Activated CD8-positive, alpha-beta T cell treated with anti-CD3 and anti-CD28 coated beads for 36 hours (primary cell): ENCODE results near the gene ZNF384. TPM values are rescaled to one million over a fixed set of nuclear protein-coding genes. Genes with fewer than 3 reads are reported as not detected.
A peak's percentile ranks its signal among the peaks of the same experiment; 100 is the strongest.
"Not testable (repeated sequence)": the region's sequence is repeated elsewhere in the genome, so short reads cannot be mapped to it uniquely, and the experiment has no call there.

Source experiments
- ATAC-seq: fragments of 200-7000 bp; cut with Tn5 transposase; one replicate; pipeline ENCODE4 v1.10.0; 2021; ENCODE audit warnings: mild to moderate bottlenecking, moderate library complexity
- CTCF ChIA-PET: fragments of 350-600 bp; sonication (Branson Sonifier 250); formaldehyde crosslinking; loops from one replicate; lab custom pipeline; 2021; ENCODE audit warnings: antibody characterized with exemption; lab: Charles Lee
- POLR2A ChIA-PET: fragments of 350-600 bp; sonication (Branson Sonifier 250); formaldehyde crosslinking; loops from one replicate; lab custom pipeline; 2021; ENCODE audit warnings: antibody characterized with exemption; lab: Charles Lee
- DNase-seq: peaks from one replicate; pipeline ENCODE4 v3.0.0-alpha.2; 2020
- H3K27ac Mint-ChIP-seq: one replicate; pipeline ENCODE4 v1.8.0; 2021; ENCODE audit warnings: mild to moderate bottlenecking, mixed read lengths
- H3K27me3 Mint-ChIP-seq: one replicate; pipeline ENCODE4 v1.8.0; 2021; ENCODE audit warnings: mixed read lengths
- H3K36me3 Mint-ChIP-seq: one replicate; pipeline ENCODE4 v1.8.0; 2021; ENCODE audit warnings: low read depth, mixed read lengths
- H3K4me1 Mint-ChIP-seq: one replicate; pipeline ENCODE4 v1.8.0; 2021; ENCODE audit warnings: low read depth, mixed read lengths
- H3K4me3 Mint-ChIP-seq: one replicate; pipeline ENCODE4 v1.8.0; 2021; ENCODE audit warnings: mild to moderate bottlenecking, moderate library complexity, mixed read lengths
- H3K9me3 Mint-ChIP-seq: one replicate; pipeline ENCODE4 v1.8.0; 2021; ENCODE audit warnings: mixed read lengths
- intact Hi-C: fragments of 100-400 bp; cut with micrococcal nuclease; formaldehyde crosslinking; loops from one replicate; pipeline ENCODE4 v1.10.0; 2022
- total RNA-seq, 2 experiments: library from RNA; stranded (reverse); gene quantifications; one replicate each; pipeline ENCODE4 v1.2.3, GENCODE V29; 2021
- TF ChIP-seq, protein P1 (sequence below): fragments of 200-600 bp; IDR thresholded peaks from one replicate; pipeline ENCODE4 v1.8.0; 2022; ENCODE audit warnings: antibody characterized with exemption, mild to moderate bottlenecking

The ZNF384 gene
- total RNA-seq, 2 experiments from 2014 or later: 55.2 to 56.7 TPM

DNA sequence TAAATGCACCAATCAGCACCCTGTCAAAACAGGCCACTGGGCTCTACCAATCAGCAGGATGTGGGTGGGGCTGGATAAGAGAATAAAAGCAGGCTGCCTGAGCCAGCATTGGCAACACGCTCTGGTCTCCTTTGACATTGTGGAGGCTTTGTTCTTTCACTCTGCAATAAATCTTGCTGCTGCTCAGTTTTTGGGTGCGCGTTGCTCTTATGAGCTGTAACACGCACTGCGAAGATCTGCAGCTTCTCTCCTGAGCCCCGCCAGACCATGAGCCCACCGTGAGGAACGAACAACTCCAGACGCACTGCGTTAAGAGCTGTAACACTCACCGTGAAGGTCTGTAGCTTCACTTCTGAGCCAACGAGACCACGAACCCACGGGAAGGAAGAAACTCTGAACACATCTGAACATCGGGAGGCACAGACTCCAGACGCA is 19.8 kb upstream of the ZNF384 start:
- CTCF ChIA-PET: interaction anchor here (0.6 to 1.5 kb wide), 5 partner anchors 10 to 160 kb away, joined by 3 to 4 read pairs (median 3); partner anchors contain the start of genes COPS7A, MLF2 and ZNF384
- POLR2A ChIA-PET: interaction anchor here (0.6 to 1.5 kb wide), 3 partner anchors 12 to 15 kb away, joined by 4 to 7 read pairs (median 4); partner anchors contain the start of gene COPS7A
- peak overlapping the region; percentile 56 for H3K4me3 Mint-ChIP-seq
- peak overlapping the region; percentile 43 for H3K27ac Mint-ChIP-seq
- no peaks in the 10 kb centered on the region for H3K9me3 Mint-ChIP-seq
- H3K4me1 Mint-ChIP-seq: peaks cover 8% of the 10 kb centered on the region
- peaks cover 10% of the 10 kb centered on the region for H3K27me3 Mint-ChIP-seq
- DNase-seq (peak; percentile 59), ATAC-seq (peak; percentile 65)
- TF ChIP-seq, protein P1, sequence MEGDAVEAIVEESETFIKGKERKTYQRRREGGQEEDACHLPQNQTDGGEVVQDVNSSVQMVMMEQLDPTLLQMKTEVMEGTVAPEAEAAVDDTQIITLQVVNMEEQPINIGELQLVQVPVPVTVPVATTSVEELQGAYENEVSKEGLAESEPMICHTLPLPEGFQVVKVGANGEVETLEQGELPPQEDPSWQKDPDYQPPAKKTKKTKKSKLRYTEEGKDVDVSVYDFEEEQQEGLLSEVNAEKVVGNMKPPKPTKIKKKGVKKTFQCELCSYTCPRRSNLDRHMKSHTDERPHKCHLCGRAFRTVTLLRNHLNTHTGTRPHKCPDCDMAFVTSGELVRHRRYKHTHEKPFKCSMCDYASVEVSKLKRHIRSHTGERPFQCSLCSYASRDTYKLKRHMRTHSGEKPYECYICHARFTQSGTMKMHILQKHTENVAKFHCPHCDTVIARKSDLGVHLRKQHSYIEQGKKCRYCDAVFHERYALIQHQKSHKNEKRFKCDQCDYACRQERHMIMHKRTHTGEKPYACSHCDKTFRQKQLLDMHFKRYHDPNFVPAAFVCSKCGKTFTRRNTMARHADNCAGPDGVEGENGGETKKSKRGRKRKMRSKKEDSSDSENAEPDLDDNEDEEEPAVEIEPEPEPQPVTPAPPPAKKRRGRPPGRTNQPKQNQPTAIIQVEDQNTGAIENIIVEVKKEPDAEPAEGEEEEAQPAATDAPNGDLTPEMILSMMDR: no peak
- intact Hi-C loops: no loop called here
- no peaks in the 10 kb centered on the region for H3K36me3 Mint-ChIP-seq

DNA sequence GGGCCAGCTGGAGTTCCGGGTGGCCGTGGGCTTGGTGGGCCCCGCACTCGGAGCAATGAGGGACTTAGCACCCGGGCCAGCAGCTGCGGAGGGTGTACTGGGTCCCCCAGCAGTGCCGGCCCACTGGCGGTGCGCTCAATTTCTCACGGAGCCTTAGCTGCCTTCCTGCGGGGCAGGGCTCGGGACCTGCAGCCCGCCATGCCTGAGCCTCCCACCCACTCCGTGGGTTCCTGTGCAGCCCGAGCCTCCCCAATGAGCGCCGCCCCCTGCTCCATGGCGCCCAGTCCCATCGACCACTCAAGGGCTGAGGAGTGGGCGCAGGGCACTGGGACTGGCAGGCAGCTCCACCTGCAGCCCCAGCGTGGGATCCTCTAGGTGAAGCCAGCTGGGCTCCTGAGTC is 19.2 kb upstream of the ZNF384 start:
- H3K36me3 Mint-ChIP-seq, H3K9me3 Mint-ChIP-seq, H3K4me3 Mint-ChIP-seq, H3K27ac Mint-ChIP-seq, H3K4me1 Mint-ChIP-seq, ATAC-seq, DNase-seq, intact Hi-C loops: not testable (repeated sequence)
- CTCF ChIA-PET: interaction anchor here (1.5 kb wide), 2 partner anchors 9 to 19 kb away, joined by 3 to 4 read pairs; partner anchors contain the start of gene ZNF384
- H3K27me3 Mint-ChIP-seq: peaks cover 15% of the 10 kb centered on the region
- POLR2A ChIA-PET: interaction anchor here (1.0 to 1.5 kb wide), 2 partner anchors 13 to 15 kb away, joined by 4 to 7 read pairs; partner anchors contain the start of gene COPS7A

DNA sequence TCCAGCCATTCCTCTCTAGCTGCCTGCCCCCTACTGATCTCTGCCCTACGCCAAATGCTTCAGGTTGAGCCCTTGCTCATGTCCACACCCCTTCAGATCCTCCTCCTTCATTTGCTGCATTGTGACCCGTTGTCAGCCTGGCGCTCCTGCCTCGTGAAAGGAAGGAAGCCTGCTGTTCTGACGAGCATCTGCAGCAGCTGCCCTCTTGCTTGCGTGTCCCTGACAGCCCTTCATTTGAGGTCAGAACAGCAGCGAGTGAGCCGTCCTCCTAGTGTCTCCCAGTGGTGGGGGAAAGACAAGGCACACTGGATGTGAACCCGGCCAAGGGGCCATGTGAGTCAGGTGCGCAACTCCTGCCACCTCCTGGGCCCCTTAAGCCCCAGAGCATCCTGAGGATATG is 14.5 kb upstream of the ZNF384 start:
- ChIA-PET POLR2A (no interaction called here), CTCF (interaction anchor here (0.6 kb wide), 1 partner anchor 94 kb away, joined by 3 read pairs; no protein-coding TSS in a partner anchor)
- TF ChIP-seq, protein P1: no peak
- H3K27me3 Mint-ChIP-seq: peaks cover 46% of the 10 kb centered on the region
- intact Hi-C loops: no loop called here
- ATAC-seq (peak; percentile 38), DNase-seq (peak; percentile 43)
- H3K9me3 Mint-ChIP-seq: no peaks in the 10 kb centered on the region
- no peaks in the 10 kb centered on the region for H3K36me3 Mint-ChIP-seq
- no peak overlapping the region for H3K27ac Mint-ChIP-seq
- H3K4me1 Mint-ChIP-seq: peaks cover 14% of the 10 kb centered on the region
- H3K4me3 Mint-ChIP-seq: no peak overlapping the region

DNA sequence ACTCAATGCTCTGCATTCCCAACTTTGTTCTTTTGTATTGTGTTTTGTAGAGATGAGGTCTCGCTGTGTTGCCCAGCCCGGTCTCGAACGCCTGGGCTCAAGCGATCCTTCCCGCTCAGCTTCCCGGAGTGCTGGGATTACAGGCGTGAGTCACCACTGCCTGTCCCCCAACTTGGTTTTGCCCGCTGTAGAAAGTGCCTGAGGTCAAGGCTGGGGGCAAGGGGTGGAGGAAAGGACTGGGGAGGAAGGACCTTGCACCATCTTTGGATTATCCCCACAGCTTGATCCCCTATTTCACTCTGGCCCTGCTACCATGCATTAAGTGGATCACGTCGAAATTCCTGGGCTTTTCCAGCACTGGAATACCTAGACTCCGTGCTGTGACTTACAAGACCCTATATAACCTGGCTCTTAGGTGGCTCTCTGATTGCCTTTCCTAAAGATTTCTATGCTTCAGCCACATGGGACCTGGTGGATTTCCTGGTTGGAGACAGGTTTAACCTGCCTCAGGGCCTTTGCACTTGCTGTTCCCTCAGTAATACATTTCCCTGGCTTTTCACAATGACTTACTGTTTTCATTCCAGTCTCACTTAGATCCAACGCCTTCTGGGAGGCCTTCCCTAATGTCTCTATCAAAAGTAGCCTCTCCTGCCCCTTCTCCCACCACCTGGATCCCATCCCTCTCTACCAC is 12.0 kb upstream of the ZNF384 start:
- ChIA-PET CTCF (interaction anchor here (1.3 kb wide), 1 partner anchor 80 kb away, joined by 3 read pairs; no protein-coding TSS in a partner anchor), POLR2A (interaction anchor here (0.7 kb wide), 1 partner anchor 49 kb away, joined by 3 read pairs; no protein-coding TSS in a partner anchor)
- TF ChIP-seq, protein P1: no peak
- H3K9me3 Mint-ChIP-seq: no peaks in the 10 kb centered on the region
- H3K27me3 Mint-ChIP-seq: peaks cover 52% of the 10 kb centered on the region
- no peak overlapping the region for H3K27ac Mint-ChIP-seq
- H3K4me1 Mint-ChIP-seq: peaks cover 13% of the 10 kb centered on the region
- DNase-seq (no peak), ATAC-seq (no peak)
- intact Hi-C loops: no loop called here
- H3K4me3 Mint-ChIP-seq: peak overlapping the region; percentile 63
- H3K36me3 Mint-ChIP-seq: no peaks in the 10 kb centered on the region

DNA sequence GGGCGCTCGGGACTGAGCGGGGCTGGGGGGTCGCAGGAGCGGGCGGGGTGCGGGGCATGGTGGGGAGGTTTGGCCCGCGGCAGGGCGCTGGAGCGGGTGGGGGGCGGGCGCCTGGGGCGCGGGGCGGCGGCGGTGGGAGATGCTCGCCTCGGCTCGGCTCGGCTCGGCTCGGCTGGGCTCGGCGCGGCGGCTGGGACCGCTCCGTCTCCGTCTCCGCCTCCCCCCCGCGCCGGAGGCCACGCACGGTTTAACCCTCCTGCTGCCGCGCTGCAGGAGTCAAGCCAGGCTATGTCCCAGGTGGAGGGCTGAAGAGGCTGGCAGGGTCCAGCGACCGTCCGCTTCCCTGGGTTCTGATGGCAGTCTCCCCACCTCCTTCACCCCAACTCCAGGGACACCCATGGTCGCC is 11.5 kb upstream of the ZNF384 start, which contains the start of gene PIANP:
TSS of gene PIANP (minus strand) at position 170 of the 406 bp plus-strand sequence. CDS start 2,754 bp downstream, outside the sequence.
- ChIA-PET POLR2A (interaction anchor here (0.7 to 0.8 kb wide), 2 partner anchors 12 to 49 kb away, joined by 3 to 4 read pairs; partner anchors contain the start of gene ZNF384), CTCF (interaction anchor here (2.7 kb wide), 1 partner anchor 23 kb away, joined by 10 read pairs; the partner anchor contains the start of gene COPS7A)
- peaks cover 52% of the 10 kb centered on the region for H3K27me3 Mint-ChIP-seq

More for the DNA sequence above, 11.5 kb upstream of the ZNF384 start, which contains the start of gene PIANP:
- H3K4me1 Mint-ChIP-seq: peaks cover 13% of the 10 kb centered on the region
- TF ChIP-seq, protein P1: no peak
- no peaks in the 10 kb centered on the region for H3K36me3 Mint-ChIP-seq
- no peaks in the 10 kb centered on the region for H3K9me3 Mint-ChIP-seq
- intact Hi-C loops: no loop called here
- H3K27ac Mint-ChIP-seq: no peak within 1 kb of the TSS
- H3K4me3 Mint-ChIP-seq: peak within 1 kb of the TSS; percentile 63
- DNase-seq (peak; percentile 49), ATAC-seq (peak; percentile 73)
